Gastrocnemius medialis (tissue), 4 donors: Measurements from ENCODE around the gene ARNT2.

ENCODE experiments used
- CTCF ChIP-seq, 5 experiments: fragments of 450-650 bp in 3 of 5; fragments of 200-600 bp in 2 of 5; sonication (generic) in 2 of 5; IDR thresholded peaks in 4 of 5; conservative IDR thresholded peaks in 1 of 5; 1 replicate in 4 of 5; 2 replicates in 1 of 5; pipeline ENCODE4 v1.5.1; 2016 to 2019; ENCODE audit warnings: antibody characterized with exemption in 5 of 5, mild to moderate bottlenecking in 3 of 5, moderate library complexity in 3 of 5
- POLR2A ChIP-seq, 2 donors: fragments of 450-650 bp; IDR thresholded peaks; one replicate each; pipeline ENCODE4 v1.6.1; 2017; ENCODE audit warnings: antibody characterized with exemption in 2 of 2, mild to moderate bottlenecking in 2 of 2, moderate library complexity in 2 of 2

GRCh38 chr15:80382285-80382684, 21.9 kb upstream of the ARNT2 start:
- no peak for TF ChIP-seq CTCF (IDR thresholded peaks at IDR 0.05 in 4 of 5, conservative IDR thresholded peaks at IDR 0.05 in 1 of 5)
- TF ChIP-seq POLR2A (IDR thresholded peaks at IDR 0.05), result no peak
